IPS-NIHi11 (cell line): ENCODE results near the gene F2R.

Source experiments
- DNase-seq: peaks from one replicate; pipeline ENCODE4 v3.0.0; 2012; ENCODE audit warnings: mixed read lengths, low spot score

F2R gene

GRCh38 chr5:76690704-76691466 is 25.0 kb upstream of the F2R start:
- DNase-seq: no peak

GRCh38 chr5:76691467-76692273 is 24.3 kb upstream of the F2R start:
- no peak for DNase-seq

- DNase-seq: no peak
Measured at GRCh38 chr5:76692274-76692540, 23.7 kb upstream of the F2R start.

GRCh38 chr5:76692651-76693050 is 23.3 kb upstream of the F2R start:
- DNase-seq: no peak

- DNase-seq: no peak
Measured at GRCh38 chr5:76693141-76693540, 22.8 kb upstream of the F2R start.

- no peak for DNase-seq
Measured at GRCh38 chr5:76694317-76694716, 21.6 kb upstream of the F2R start.

GRCh38 chr5:76695346-76695745 is 20.6 kb upstream of the F2R start:
- DNase-seq: no peak

GRCh38 chr5:76696251-76696650 is 19.7 kb upstream of the F2R start:
- no peak for DNase-seq

- no peak for DNase-seq
Measured at GRCh38 chr5:76697670-76698069, 18.3 kb upstream of the F2R start.

GRCh38 chr5:76700571-76700970 is 15.4 kb upstream of the F2R start:
- no peak for DNase-seq

GRCh38 chr5:76701298-76701697 is 14.6 kb upstream of the F2R start:
- DNase-seq: no peak

GRCh38 chr5:76703707-76704106 is 12.2 kb upstream of the F2R start:
- no peak for DNase-seq

- no peak for DNase-seq
Measured at GRCh38 chr5:76704131-76704663, 11.7 kb upstream of the F2R start.

GRCh38 chr5:76705574-76705973 is 10.4 kb upstream of the F2R start:
- DNase-seq: no peak

GRCh38 chr5:76709762-76710161 is 6.2 kb upstream of the F2R start:
- DNase-seq: no peak

- DNase-seq: no peak
Measured at GRCh38 chr5:76710991-76711390, 4.9 kb upstream of the F2R start.

- peak; percentile 65 for DNase-seq
Measured at GRCh38 chr5:76714751-76715485, 1.0 kb upstream of the F2R start.

GRCh38 chr5:76715486-76715735 is 515 bp upstream of the F2R start:
- no peak for DNase-seq

- peak; percentile 30 for DNase-seq
Measured at GRCh38 chr5:76716456-76717157, 681 bp downstream of the F2R start.

- DNase-seq: no peak
Measured at GRCh38 chr5:76717222-76718083, 1.5 kb downstream of the F2R start.

GRCh38 chr5:76718381-76718832 is 2.5 kb downstream of the F2R start:
- no peak for DNase-seq
